GM19452 (cell line): Measurements from ENCODE around the gene ZNF81.
"Not testable (repeated sequence)": the region's sequence is repeated elsewhere in the genome, so short reads cannot be mapped to it uniquely, and the experiment has no call there.

Source experiments
- ATAC-seq: cut with Tn5 transposase; IDR thresholded peaks from one replicate; pipeline ENCODE4 v1.9.1; 2021; ENCODE audit not compliant: unreplicated experiment

ZNF81 gene

DNA sequence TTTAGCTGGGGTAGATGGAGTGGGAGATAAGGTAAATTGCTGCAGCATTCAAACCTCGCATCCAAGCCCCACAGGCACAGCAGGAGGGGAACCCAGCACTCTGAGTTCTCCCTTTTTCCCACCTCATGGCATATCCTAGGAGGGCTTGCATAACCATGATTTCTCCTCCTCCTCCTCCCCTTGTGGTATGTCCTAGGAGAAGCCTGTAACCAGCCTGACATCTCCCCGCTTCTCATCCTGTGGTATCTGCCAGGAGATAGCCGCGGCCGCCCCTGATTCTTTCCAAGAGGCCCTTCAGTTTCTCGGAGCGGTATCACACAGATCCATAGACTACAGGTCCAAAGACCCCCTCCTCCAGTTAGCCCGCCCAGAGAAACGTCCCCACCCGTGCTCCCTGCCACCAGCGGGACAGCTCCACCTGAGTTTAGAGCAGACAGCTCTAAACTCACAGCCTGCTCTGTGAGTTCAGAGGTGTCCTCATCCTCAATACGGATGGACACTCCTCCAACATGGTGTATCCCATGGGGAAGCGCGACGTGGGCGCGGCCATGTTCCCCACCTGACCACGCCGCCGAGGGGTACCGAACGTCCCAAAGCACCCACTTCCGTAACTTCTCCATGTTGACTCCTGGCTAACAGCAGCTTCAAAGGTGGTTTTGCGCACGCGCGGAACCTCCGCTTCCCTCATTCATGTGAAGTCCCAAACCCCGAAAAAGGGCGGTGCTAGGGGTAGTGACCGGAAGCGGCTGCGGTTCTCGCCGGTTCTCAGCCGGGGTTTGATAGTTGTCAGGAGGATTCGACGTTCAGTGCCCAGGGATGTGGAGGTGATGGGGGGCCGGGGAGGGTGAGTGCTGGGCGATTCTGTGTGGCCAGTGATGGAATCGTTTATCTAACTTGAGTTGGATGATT lies at the start of gene ZNF81:
Gene ZNF81, plus strand, starts transcription at position 739 of the 909 bp plus-strand sequence. CDS start 9,366 bp downstream, outside the sequence.
- ATAC-seq = peak; percentile 92

DNA sequence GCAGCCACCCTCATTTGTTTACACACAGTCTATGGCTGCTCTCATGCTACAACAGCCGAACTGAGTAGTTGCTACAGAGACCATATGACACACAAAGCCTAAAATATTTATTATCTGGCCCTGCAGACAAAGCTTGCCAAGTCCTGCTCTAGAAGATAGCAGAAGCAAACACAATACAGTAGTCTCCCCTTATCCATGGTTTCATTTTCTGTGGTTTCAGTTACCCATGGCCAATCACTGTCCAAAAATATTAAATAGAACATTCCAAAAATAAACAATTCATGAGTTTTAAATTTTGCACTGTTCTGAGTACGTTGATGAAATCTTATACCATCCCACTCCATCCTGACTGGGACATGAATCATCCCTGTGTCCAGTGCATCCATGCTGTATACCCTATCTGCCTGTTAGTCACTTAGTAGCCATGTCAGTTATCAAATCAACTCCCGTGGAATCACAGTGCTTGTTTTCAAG lies 40.2 kb upstream of the ZNF81 start:
- ATAC-seq = no peak

GRCh38 chrX:47797084-47797483 lies 39.6 kb upstream of the ZNF81 start:
- ATAC-seq = no peak

- ATAC-seq = no peak
Measured at GRCh38 chrX:47798861-47799260, 37.8 kb upstream of the ZNF81 start.

DNA sequence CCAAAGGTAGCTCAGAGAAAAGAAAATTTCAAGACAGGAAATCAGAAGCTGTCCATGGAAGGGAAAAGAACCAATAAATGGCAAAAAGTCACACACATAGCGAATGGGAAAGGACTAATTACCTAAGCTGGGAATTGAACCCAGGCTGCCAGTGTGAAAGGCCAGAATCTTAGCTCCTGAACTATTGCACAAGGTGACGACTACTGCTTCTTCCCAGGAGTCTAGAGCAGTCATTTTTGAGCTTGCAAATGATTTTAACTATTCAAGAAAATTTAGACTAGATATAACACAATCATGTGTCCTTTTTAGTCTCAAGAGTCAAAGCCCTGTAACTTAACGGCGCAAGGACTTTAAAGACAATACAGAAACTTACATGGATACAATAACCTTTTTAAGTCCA lies 34.1 kb upstream of the ZNF81 start:
- ATAC-seq = no peak

GRCh38 chrX:47803103-47803502 lies 33.6 kb upstream of the ZNF81 start:
- ATAC-seq = not testable (repeated sequence)

DNA sequence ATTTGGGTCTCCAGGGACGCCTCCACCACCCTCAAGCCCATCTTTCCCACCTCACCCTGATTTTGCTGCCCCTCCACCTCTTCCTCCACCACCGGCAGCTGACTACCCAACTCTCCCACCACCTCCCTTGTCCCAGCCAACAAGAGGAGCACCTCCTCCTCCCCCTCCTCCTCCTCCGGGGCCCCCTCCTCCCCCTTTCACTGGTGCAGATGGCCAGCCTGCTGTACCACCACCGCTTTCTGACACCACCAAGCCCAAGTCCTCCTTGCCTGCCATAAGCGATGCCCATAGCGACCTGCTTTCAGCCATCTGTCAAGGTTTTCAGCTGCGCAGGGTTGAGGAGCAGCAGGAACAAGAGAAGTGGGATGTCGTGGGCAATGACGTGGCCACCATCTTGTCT lies 32.4 kb upstream of the ZNF81 start:
- ATAC-seq = no peak

GRCh38 chrX:47805844-47806243 lies 30.9 kb upstream of the ZNF81 start:
- ATAC-seq = not testable (repeated sequence)

DNA sequence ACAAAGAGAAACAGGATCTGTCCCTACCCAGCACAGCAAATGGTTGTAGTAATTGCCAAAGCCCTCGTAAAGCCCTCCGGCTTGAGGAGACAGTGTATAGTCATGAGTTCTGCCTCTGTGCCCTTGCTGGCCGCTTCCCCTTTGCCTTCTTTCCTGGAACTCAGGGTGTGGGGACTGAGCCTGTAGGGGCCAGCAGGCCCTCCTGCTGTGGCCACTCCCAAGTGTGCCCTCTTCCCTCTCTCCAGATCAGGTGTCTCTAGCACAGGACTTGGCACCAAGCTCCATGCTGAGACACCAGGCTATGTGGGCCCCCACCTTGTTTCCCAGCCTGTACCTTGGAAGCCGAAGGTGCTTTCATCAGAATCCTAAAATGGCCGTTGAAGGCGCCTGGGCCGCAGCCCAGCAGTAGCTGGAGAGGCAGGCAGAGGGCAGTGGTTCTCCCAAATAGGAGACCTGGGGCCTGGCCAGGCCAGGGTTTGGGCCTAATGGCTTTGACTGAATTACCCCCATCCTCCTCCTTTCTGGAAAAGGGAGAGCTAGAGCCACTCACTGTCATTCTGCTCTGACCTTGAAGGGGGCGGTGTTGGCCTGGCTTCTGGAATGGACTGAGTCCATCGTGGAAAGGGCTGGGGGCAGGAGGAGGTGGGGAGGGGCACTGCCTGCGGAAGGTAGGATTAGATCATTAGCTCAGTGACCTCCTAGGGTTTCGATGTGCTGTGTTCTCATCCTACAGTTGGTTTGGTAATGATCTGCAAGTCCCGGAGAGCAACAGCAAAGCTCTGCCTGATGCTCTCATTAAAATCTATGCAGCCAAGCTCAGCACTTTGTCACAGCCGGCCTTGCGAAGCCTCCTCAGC lies 30.1 kb upstream of the ZNF81 start:
- not testable (repeated sequence) for ATAC-seq

- ATAC-seq = not testable (repeated sequence)
Measured at GRCh38 chrX:47807272-47807538, 29.5 kb upstream of the ZNF81 start.

DNA sequence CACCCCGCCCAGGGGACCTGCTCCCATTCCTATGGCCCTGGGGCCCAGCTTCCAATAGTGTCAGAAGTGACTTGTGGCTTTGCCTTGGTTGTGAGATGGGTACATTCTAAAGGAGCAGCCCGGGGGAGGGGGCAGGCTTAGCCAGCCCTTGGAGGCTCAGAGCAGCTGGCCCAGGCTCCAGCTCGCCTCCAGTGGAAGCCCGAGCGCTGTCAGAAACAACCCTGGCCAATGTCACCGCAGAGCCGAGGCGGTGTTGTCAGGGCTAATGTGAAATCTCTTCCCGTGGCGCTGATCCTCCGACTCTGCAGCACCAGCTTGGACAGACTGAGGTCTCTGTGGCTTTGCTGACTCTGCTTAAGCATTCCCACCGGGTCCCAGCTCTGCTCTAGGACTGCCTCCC lies 29.2 kb upstream of the ZNF81 start:
- no peak for ATAC-seq

DNA sequence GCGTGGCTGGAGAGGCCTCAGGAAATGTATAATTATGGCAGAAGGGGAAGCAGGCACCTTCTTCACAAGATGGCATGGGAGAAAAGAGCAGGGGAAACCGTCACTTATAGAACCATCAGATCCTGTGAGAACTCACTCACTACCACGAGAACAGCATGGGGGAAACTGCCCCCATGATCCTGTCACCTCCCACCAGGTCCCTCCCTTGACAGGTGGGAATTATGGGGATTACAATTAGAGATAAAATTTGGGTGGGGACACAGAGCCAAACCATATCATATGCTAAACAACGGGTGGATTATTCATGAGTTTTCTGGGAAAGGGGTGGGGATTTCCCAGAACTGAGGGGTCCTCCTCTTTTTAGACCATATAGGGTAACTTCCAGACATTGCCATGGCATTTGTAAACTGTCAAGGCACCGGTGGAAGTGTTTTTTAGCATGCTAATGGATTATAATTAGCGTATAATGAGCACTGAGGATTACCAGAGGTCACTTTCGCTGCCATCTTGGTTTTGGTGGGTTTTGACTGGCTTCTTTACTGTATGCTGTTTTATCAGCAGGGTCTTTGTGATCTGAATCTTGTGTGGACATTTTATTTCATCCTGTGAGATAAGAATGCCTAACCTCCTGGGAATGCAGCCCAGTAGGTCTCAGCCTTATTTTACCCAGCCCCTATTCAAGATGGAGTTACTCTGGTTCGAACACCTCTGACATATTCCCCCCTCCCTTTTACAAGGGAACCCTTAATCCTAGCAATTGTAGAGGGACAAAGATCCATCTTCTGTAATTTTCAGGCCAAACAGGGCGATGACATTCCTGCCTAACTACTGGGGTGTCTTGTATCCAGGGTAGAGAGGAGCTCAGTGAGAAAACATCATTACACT lies 27.6 kb upstream of the ZNF81 start:
- no peak for ATAC-seq

GRCh38 chrX:47814851-47815250 lies 21.9 kb upstream of the ZNF81 start:
- no peak for ATAC-seq

DNA sequence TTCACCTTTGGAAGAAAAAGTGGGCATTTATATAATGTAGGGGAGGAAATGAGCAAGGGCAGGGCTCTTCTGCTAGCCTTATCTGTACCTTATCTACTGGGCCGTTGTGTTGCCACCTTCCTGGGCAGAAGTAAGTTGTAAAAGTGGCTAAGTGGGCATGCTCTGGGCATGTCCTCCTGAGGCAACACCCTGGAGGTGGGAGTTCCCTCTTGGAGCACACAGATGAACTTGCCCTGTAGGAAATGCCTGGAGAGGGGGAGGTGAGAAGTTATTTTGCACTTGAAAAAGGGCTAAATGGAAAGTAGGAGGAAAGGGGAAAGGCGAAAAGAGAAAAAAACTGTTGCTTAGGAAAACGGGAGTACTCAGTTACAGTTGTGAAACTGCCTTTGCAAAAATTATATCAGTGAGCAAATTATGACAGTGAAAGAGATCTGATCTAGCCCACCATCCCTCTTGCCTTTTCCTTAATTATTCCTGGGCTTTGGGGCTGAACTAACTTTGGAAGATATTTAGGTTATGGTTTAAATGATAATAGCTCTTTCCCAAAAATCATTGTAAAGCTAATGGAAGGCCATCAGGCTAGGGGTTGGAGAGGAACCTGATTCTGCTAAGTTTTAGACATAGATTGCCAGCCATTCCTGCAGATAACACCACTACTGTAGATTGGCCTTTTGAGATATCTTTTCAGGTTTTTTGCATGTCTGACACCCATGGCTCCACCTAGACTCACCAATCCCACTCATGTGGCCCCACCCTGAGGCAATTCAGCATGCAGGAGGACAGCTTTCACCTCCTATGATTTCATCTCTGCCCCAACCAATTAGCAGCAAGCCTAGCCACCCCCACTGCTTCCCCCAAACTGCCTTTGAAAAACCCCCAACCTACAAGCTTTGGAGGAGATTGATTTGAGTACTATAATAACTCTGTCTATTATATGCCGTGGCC lies 20.5 kb upstream of the ZNF81 start:
- no peak for ATAC-seq

GRCh38 chrX:47817421-47817820 lies 19.3 kb upstream of the ZNF81 start:
- no peak for ATAC-seq

GRCh38 chrX:47817897-47818296 lies 18.8 kb upstream of the ZNF81 start:
- no peak for ATAC-seq

DNA sequence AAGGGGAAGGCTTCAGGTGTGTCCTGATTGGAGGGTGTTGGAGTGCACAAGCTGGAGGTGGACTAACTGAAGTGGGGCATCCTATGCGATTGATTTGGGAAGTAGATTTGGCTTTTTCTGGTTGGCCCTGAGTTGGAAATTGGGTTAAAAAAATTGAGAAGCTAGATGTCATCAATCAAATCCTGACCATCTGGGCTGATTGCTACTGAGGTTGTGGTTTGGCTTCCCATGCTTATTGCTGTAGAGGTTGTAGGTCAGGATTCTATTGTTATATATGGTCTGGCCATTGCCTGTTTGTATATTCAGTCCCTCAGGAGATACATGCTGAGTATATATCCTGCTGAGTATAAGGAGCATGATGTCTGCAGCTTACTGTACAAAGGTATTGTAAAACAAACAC lies 7.7 kb upstream of the ZNF81 start:
- no peak for ATAC-seq

DNA sequence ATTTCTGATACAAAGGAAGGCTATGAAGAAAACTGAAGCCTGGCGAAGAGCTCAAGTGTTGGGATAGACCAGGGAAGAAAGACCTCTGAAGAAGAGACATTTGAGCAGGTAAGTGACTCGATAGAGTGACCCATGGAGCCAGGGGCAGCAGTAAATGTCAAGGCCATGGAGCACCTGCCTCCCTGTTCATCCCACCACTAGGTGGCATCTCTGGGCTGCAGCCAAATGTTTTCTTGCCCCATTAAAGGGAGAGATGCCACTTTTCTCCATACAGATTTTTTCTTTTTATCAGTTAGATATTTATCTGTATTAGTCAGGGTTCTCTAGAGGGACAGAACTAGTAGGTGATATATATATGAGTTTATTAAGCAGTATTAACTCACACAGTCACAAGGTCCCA lies 4.9 kb upstream of the ZNF81 start:
- no peak for ATAC-seq

GRCh38 chrX:47838361-47838760 lies 1.7 kb downstream of the ZNF81 start:
- ATAC-seq = no peak

DNA sequence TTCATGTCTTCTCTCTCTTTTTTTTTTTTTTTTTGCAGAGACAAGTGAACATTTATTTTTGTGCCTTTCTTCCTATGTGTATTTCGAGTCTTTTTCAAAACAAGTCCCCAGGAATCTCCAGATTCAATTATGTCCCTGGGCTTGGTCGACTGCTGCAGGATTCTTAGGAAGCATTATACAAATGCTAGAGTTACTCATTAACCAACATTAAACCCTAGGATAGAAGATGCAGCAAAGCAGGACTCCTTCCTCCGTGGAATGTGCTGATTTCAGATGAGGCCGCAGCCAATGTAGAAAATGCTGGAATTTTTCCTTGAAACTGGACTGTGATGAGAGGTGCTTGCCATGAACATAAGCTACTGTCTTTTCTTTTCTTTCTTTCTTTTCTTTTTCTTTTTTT lies 3.4 kb downstream of the ZNF81 start:
- ATAC-seq = no peak
